Measurements from ENCODE around the gene ZNF433.

GRCh38 chr19:12055784-12056183 lies 20.3 kb upstream of the ZNF433 start:
- TF ChIP-seq CTCF (IDR thresholded peaks at IDR 0.05; ENCODE audit: poor library complexity, severe bottlenecking), result no peak
- TF ChIP-seq MXI1 (conservative IDR thresholded peaks at IDR 0.05; ENCODE audit: poor library complexity, severe bottlenecking), result no peak
- no peak for TF ChIP-seq POLR2AphosphoS5 (IDR thresholded peaks at IDR 0.05)
- TF ChIP-seq REST (IDR thresholded peaks at IDR 0.05; ENCODE audit: borderline replicate concordance), result no peak
- TF ChIP-seq EZH2 (IDR thresholded peaks at IDR 0.05; ENCODE audit: borderline replicate concordance, insufficient read depth, low read length, poor library complexity, severe bottlenecking), result no peak
- TF ChIP-seq TAF1 (IDR thresholded peaks at IDR 0.05; ENCODE audit: low read depth), result no peak
- TF ChIP-seq EP300 (conservative IDR thresholded peaks at IDR 0.05; ENCODE audit: poor library complexity, severe bottlenecking), result no peak
- no peak for TF ChIP-seq RAD21 (conservative IDR thresholded peaks at IDR 0.05)
- TF ChIP-seq SMC3 (conservative IDR thresholded peaks at IDR 0.05; ENCODE audit: poor library complexity), result no peak

Data from neural cell (in vitro differentiated cells).